GM18951 (cell line): ENCODE results near the gene LYRM2.

Source experiments
- POLR2A ChIP-seq: IDR thresholded peaks from 4 replicates; pipeline ENCODE4 v1.6.1; 2011; ENCODE audit warnings: mild to moderate bottlenecking; ENCODE audit not compliant: insufficient read length, insufficient read depth; ENCODE audit errors: extremely low read depth
- in situ Hi-C: fragments of 300-500 bp; cut with MboI; formaldehyde crosslinking; loops from one replicate; pipeline ENCODE4 v1.12.0; 2022; ENCODE audit warnings: low sequenced_read_pairs, mixed read lengths, inconsistent platforms; ENCODE audit not compliant: unreplicated experiment

LYRM2 gene

GRCh38 chr6:89623749-89624148 lies 14.8 kb downstream of the LYRM2 start:
- in situ Hi-C loops = no loop called here
- no peak for TF ChIP-seq POLR2A

GRCh38 chr6:89619567-89619966 lies 19.0 kb downstream of the LYRM2 start:
- in situ Hi-C loops = loop anchor here (10.0 kb wide), 1 partner anchor 185 kb away; the partner anchor contains the start of gene ANKRD6

GRCh38 chr6:89618026-89618425 lies 20.5 kb downstream of the LYRM2 start:
- TF ChIP-seq POLR2A = no peak
- in situ Hi-C loops = loop anchor here (10.0 kb wide), 1 partner anchor 183 kb away; the partner anchor contains the start of gene ANKRD6

More at GRCh38 chr6:89619567-89619966, 19.0 kb downstream of the LYRM2 start:
- TF ChIP-seq POLR2A = no peak

- in situ Hi-C loops = loop anchor here (10.0 kb wide), 1 partner anchor 182 kb away; the partner anchor contains the start of gene ANKRD6
- no peak for TF ChIP-seq POLR2A
These were observed 22.0 kb downstream of the LYRM2 start for GRCh38 chr6:89616531-89616930.

GRCh38 chr6:89615882-89616281 lies 22.7 kb downstream of the LYRM2 start:
- TF ChIP-seq POLR2A = no peak
- in situ Hi-C loops = loop anchor here (10.0 kb wide), 1 partner anchor 181 kb away; the partner anchor contains the start of gene ANKRD6

- no peak for TF ChIP-seq POLR2A
- in situ Hi-C loops = loop anchor here (10.0 kb wide), 1 partner anchor 179 kb away; the partner anchor contains the start of gene ANKRD6
These were observed 24.8 kb downstream of the LYRM2 start for GRCh38 chr6:89613790-89614189.

- in situ Hi-C loops = loop anchor here (10.0 kb wide), 1 partner anchor 177 kb away; the partner anchor contains the start of gene ANKRD6
- TF ChIP-seq POLR2A = no peak
These were observed 26.4 kb downstream of the LYRM2 start for GRCh38 chr6:89612121-89612520.

- in situ Hi-C loops = loop anchor here (10.0 kb wide), 1 partner anchor 177 kb away; the partner anchor contains the start of gene ANKRD6
- no peak for TF ChIP-seq POLR2A
These were observed 26.9 kb downstream of the LYRM2 start for GRCh38 chr6:89611666-89612065.

GRCh38 chr6:89610149-89610642 lies 28.4 kb downstream of the LYRM2 start:
- TF ChIP-seq POLR2A = no peak
- in situ Hi-C loops = loop anchor here (10.0 kb wide), 1 partner anchor 175 kb away; the partner anchor contains the start of gene ANKRD6

GRCh38 chr6:89605861-89606260 lies 32.7 kb downstream of the LYRM2 start:
- in situ Hi-C loops = no loop called here
- no peak for TF ChIP-seq POLR2A

GRCh38 chr6:89604653-89605052 lies 33.9 kb downstream of the LYRM2 start:
- in situ Hi-C loops = no loop called here
- no peak for TF ChIP-seq POLR2A

GRCh38 chr6:89602166-89602565 lies 36.4 kb downstream of the LYRM2 start:
- in situ Hi-C loops = no loop called here

GRCh38 chr6:89599727-89600126 lies 38.8 kb downstream of the LYRM2 start:
- no peak for TF ChIP-seq POLR2A
- in situ Hi-C loops = no loop called here

More at GRCh38 chr6:89602166-89602565, 36.4 kb downstream of the LYRM2 start:
- TF ChIP-seq POLR2A = no peak

GRCh38 chr6:89597988-89598387 lies 40.6 kb downstream of the LYRM2 start:
- in situ Hi-C loops = no loop called here

More at GRCh38 chr6:89597988-89598387, 40.6 kb downstream of the LYRM2 start:
- no peak for TF ChIP-seq POLR2A
